SH-SY5Y (cell line): ENCODE measurements around the gene ACOT7.

Experiments used
- GATA2 ChIP-seq: IDR thresholded peaks from 2 replicates; pipeline ENCODE4 v1.6.1; 2011; ENCODE audit warnings: mild to moderate bottlenecking, low read depth, low read length
- GATA3 ChIP-seq: IDR thresholded peaks from 2 replicates; pipeline ENCODE4 v1.6.1; 2011; ENCODE audit warnings: low read depth, mild to moderate bottlenecking, low read length, moderate library complexity

The ACOT7 gene

DNA sequence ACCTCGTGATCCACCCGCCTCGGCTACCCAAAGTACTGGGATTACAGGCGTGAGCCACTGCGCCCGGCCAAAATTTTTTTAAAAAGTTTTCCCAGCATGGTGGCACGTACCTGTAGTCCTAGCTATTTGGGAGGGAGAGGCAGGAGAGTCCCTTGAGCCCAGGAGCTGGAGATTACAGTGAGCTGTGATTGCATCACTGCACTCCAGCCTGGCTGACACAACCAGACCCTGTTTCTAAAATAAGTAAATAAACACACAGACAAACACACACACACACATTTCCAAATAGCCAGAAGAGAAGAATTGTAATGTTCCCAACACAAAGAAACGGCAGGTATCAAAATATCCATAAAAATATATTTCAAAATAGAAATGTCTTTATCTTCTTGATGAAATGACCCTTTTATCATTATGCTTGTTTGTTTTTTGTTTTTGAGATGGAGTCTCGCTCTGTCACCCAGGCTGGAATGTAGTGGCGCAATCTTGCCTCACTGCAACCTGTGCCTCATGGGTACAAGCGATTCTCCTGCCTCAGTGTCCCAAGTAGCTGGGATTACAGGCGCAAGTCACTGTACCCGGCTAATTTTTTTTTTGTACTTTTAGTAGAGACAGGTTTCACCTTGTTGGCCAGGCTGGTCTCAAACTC lies 16.8 kb upstream of the ACOT7 start:
- TF ChIP-seq GATA2 (no peak), GATA3 (no peak)

DNA sequence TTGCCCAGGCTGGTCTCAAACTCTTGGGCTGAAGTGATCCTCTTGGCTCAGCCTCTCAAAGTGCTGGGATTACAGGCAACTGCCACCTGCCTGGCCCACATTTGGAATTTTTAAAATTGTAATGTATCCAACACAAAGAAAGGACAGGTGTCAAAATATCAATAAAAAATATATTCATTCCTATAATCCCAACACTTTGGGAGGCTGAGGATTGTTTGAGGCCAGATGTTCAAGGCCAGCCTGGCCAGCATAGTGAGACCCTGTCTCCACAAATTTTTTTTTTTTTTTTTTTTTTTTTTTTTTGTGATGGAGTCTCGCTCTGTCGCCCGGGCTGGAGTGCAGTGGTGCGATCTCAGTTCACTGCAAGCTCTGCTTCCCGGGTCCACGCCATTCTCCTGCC lies 16.2 kb upstream of the ACOT7 start:
- TF ChIP-seq GATA3, result no peak
- no peak for TF ChIP-seq GATA2

DNA sequence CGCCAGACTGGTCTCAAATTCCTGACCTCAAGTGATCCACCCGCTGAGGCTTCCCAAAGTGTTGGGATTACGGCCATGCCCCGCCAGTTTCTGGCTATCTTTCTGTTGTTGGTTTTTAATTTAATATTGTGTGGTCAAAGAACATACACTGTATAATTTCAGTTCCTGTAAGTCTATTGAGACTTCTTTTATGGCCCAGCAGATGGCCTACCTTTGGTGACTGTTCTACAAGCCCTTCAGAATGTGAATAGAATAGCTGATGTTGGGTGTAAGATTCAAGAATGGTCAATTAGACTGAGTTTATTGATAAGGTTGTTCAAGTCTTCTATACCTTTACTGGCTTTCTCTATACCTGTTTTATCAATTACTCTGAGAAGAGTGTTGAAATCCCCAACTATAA lies 15.5 kb upstream of the ACOT7 start:
- TF ChIP-seq GATA3, result no peak
- no peak for TF ChIP-seq GATA2

DNA sequence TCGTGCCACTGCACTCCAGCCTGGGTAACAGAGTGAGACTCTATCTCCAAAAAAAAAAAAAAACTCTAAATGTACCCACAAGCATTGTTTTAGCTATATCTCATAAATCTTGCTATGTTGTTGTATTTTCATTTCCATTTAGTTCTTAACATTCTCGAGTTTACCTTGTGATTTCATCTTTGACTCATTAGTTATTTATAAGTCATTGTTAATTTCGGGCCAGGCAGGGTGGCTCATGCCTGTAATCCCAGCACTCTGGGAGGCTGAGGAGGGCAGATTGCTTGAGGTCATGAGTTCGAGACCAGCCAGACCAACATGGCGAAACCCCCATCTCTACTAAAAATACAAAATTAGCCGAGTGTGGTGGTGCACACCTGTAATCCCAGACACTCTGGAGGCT lies 14.5 kb upstream of the ACOT7 start:
- TF ChIP-seq GATA3 (no peak), GATA2 (no peak)

DNA sequence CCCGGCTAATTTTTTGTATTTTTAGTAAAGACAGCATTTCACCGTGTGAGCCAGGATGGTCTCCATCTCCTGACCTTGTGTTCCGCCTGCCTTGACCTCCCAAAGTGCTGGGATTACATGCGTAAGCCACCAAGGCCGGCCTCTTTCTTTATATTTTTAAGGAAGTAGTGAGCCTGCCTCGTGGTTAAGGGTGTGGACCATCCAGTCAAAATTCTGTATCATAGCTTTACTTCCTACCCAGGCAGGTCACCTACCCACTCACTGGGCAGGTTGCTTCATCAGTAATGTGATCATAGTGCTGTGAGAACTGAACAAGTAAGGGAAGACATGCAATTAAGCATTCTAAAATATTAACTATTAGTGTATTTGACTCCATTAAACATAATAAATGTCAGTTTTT lies 8.1 kb upstream of the ACOT7 start:
- no peak for TF ChIP-seq GATA2
- no peak for TF ChIP-seq GATA3

DNA sequence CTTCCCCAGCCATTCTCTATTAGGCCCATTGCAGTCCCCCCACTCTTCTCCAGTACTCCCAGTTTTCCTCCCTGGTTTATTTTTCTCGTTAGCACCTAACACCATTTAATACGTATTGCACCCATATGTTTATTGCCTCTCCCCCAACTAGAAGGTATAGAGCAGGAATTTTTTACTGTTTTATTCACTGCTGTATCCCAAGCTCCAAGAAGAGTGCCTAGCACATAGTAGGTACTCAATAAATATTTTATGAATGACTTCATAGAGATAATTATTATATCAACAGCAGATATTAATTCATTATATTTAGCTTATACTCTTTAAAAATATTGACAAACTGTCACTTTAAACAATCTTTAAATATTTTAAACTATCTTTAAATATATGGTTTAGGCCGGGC lies 5.7 kb upstream of the ACOT7 start:
- TF ChIP-seq GATA3, result no peak

DNA sequence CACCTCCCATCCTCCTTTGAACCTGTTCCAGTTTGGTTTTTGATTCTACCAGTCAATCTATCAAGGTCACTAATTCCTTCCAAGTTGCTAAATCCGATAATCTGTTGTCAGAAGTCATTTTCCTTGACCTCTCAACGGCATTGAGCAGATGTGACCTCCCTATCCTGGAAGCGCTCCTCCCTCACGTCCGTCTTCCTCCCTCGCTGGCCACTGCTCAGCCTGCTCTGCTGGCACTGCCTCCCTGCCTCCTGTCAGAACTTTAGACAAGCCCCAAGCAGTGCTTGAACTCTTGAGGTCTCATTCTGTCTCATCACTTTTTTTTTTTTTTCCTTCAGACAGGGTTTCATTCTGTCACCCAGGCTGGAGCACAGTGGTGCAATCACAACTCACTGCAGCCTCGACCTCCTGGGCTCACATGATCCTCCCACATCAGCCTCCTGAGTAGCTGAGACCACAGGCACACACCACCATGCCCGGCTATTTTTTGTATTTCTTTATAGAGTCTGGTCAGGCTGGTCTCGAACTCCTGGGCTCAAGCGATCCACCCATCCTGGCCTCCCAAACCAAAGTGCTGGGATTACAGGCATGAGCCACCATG lies 4.4 kb upstream of the ACOT7 start:
- TF ChIP-seq GATA3 (no peak), GATA2 (no peak)

DNA sequence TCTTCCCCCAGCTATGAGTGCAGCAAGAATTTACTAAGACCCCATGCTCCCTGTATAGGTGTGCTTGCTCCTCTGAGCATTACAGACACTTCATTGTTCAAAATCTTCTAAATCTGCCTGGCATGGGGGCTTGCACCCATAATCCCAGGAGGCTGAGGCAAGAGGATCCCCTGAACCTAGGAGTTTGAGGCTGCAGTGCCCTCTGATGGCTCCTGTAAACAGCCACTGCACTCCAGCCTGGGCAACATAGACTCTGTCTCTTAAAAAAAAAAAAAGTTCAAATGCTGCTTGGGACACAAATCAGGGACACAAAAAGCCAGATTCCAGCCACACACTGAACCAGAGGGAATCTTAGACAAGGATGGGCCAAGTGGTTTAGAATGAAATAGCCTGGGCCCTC lies 3.4 kb upstream of the ACOT7 start:
- TF ChIP-seq GATA3, result no peak
- TF ChIP-seq GATA2, result no peak

DNA sequence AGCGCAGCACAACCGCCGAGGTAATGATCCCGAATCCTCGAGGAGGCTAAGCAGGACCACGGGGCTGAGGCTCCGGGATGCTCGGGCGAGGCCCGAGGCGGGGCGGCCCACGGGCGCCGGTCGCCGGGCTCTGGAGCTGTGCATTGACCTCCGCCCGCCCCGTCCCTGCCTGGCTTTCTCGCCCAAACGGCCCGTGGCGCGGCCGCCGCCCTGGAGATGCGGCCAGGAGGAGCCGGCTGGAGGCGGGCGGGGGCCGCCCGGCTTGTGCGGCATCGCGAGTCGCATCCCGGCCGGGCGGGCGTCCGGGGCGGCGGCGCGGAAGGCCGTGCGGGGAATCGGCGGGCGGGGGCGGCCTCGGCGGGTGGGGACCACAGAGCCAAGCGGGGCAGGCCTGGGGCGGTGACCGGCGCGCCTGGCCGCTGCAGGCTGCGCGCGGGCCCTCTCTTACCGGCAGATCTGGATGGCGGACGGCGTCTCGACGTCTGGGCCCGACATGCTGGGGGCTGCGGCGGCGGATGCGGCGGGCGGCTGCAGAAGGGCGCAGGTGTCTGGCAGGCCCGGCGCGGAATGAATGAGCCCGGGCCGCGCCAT lies 663 bp downstream of the ACOT7 start:
- TF ChIP-seq GATA3 (no peak), GATA2 (no peak)

DNA sequence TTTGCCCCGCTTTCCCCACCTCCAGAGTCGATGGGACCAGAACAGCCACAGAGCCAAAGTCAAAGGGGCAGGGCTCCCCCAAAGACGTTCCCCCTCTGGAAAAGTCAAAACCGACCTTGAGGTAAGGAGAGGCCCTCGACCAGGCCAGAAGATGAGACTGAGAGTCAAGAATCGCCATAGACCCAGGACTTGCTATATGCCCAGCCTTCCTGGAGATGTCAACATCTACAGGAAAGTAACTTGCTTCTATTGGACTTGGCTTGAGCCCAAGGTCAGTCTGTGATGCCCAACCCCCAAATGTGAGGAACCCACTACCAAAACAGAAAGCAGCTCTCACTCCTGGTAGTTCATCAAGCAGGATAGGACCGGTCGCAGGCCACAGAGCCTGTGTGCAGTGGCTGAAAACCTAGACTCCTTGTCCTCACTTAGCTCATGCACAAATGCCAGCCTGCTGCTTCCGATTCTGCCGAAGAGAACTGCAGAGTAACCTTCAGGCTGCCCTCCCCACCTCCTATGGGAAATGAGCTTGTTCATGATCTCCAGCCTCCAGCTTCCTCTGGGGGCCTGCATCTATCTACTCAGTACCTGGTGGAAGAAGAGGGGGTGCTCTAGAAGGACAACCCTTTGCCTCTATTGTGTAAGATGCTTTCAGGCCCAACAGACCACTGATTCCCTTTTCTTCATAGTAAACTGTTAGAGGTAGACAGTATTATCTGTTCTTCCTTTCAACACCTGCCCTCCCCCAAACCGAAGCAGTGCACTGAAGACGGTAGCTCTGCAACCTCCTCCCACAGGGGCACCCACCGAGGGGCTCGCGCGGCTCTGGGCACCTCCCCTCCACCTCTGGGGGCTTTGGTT lies 1.4 kb downstream of the ACOT7 start:
- TF ChIP-seq GATA2 (no peak), GATA3 (no peak)

DNA sequence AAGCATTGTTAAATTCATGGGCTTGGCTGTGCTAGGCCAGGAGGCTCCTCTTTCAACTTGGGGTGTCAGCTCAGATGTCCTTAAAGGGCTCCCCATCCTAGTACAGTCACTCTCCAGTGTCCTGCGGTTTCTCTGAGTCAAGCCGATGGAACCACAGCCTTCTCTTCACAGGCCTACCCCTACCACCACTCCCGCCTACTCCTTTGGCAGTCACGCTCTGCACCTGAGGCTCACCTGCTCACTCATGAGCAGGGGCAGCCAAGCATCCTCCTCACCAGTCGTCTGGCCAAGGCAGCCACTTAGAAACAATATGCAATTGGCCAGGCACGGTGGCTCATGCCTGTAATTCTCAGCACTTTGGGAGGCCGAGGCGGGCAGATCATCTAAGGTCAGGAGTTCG lies 3.6 kb downstream of the ACOT7 start:
- TF ChIP-seq GATA3, result no peak
- no peak for TF ChIP-seq GATA2

DNA sequence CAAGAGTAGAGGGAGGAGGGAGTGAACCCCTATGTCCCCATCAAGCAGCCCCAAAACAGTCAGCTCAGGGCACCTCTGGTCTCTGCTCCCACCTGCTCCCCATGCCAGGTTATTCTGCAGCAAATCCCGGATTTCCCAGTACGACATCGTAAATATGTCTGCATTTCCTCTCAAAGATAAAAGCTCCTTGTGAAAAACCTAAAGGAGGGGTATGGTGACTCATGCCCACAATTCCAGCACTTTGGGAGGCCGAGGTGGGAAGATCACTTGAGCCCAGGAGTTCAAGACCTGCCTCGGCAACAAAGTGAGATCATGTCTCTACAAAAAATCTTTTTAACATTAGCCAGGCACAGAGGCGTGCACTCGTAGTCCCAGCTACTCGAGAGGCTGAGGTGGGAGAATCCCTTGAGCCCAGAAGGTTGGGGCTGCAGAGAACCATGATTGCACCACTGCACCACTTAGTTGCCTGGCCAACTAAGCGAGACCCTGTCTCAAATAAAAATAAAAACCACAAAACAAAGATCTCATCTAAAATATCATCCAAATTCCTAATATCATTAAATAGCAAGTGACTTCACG lies 7.1 kb downstream of the ACOT7 start:
- no peak for TF ChIP-seq GATA3

DNA sequence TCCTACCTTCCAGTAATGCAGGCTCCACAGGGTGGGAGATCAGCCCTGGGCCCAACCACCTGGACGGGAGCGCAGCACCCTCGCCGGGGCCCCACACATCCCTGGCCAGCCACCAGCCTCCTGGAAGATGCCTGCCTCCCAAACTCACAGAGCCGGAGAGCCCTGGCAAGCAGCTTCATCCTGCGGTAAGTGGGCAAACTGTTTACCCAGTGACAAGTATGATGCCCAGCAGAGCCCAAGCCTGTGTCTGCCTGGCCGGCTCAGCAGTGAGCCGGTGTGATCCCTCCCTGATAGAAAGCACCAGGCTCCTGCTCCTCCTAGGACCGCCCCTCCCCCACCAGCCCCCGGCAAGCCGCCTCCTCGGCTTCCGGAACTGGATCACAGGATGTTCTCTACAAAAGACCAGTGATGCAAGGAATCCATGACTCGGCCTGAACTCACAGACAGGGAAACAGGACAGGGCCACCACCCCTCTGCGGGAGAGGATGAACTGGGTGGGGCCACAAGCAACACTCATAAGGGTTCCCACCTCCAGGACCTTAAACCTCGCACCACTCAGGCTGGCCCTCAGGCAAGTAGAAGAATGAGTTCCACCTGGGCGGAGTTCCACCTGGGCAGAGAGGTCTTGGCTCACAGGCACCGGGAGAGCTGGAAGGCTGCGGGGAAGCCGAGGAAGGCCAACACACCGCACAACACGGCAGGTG lies 7.9 kb downstream of the ACOT7 start:
- no peak for TF ChIP-seq GATA3
- peak; percentile 75 for TF ChIP-seq GATA2

DNA sequence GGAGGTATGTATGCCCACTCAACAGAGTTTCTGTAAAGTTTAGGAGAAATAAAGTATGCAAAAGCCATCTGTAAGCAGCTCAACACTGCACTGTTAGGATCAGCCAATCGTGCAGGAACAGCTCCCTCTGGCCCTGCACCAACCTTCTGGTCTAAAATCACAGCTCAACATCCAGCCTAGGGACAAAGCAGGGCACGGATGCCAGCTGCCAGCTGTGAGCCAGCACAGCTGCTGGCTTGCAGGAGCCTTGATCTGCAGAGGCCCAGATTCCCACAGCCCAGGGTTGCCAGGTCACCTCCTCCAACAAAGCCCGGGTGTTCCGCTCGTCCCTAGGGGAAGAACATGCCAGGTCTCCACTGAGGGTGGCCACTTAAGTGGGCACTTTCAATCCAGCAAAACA lies 8.6 kb downstream of the ACOT7 start:
- TF ChIP-seq GATA2 (no peak), GATA3 (no peak)

DNA sequence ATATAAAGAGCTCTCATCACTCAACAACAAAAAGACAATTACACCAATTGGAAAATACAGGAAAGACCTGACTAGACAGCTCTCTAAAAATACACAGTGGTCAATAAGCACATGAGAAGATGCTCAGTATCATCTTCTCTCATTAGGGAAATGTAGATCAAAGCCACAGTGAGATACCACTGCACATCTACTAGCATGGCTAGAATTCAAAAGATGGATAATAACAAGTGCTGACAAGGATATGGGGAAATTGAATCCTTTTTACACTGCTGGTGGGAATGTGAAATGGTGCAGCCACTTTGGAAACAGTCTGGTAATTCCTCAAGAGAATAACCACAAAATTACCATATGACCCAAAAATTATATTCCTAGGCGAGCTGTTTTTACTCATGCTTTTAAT lies 9.4 kb downstream of the ACOT7 start:
- TF ChIP-seq GATA3, result no peak
- no peak for TF ChIP-seq GATA2
